Cerebellar nuclear complex (tissue), 1 donor: Measurements from ENCODE around the gene RBM7.

Experiments
- DNase-seq, 2 experiments: peaks; one replicate each; lab custom pipeline; 2025; lab: John Stamatoyannopoulos, UW

The RBM7 gene, protein sequence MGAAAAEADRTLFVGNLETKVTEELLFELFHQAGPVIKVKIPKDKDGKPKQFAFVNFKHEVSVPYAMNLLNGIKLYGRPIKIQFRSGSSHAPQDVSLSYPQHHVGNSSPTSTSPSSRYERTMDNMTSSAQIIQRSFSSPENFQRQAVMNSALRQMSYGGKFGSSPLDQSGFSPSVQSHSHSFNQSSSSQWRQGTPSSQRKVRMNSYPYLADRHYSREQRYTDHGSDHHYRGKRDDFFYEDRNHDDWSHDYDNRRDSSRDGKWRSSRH

GRCh38 chr11:114400216-114400914 lies at the start of gene RBM7, which contains the start of gene C11orf71:
Gene RBM7 (plus strand): TSS chr11:114400666. CDS start chr11:114400672, 6 bp downstream.
Gene C11orf71 (minus strand): TSS chr11:114400511. CDS start chr11:114400331, 180 bp downstream.
- DNase-seq, result peak; percentile 60 to 73

GRCh38 chr11:114353443-114353842 lies 47.0 kb upstream of the RBM7 start:
- DNase-seq, result no peak

GRCh38 chr11:114354076-114354475 lies 46.4 kb upstream of the RBM7 start:
- no peak for DNase-seq

DNA sequence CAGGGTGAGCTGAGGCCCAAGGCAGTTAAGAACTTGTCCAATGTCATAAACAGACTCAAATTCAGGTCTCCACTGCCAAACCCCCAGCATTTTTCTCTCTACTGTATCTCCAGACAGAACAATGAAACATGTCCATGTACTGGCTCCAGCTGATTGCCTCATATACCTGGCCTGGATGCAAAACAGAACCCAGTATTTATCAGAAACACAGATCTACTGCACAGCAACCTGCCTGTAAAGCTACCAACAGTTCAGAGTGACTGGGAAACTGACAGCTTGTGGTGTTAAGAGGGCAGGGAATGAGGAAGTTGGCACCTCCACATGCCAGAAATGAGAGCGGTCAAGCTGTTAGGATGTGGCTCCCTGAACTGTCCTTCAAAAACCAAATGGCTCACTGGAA lies 41.8 kb upstream of the RBM7 start:
- peak; percentile 23 to 68 for DNase-seq

DNA sequence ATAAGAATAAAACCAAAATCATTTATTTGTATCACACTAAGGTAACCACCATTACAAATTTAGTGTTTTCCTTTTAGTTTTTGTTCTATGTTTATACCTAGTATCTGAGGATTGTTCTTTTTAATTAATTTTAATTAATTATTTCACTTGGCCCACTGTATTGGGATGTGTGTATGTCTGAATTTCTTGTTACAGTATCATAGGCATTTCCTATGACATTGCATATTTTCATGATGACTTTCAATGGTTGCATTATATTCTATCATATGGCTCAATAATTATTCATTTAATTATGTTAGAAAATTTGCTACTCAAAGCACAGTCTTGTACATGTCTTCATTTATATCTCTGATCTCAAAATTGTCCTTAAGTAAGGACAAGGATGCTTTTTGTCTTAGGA lies 41.1 kb upstream of the RBM7 start:
- DNase-seq, result no peak

GRCh38 chr11:114362326-114362725 lies 38.1 kb upstream of the RBM7 start:
- no peak for DNase-seq

DNA sequence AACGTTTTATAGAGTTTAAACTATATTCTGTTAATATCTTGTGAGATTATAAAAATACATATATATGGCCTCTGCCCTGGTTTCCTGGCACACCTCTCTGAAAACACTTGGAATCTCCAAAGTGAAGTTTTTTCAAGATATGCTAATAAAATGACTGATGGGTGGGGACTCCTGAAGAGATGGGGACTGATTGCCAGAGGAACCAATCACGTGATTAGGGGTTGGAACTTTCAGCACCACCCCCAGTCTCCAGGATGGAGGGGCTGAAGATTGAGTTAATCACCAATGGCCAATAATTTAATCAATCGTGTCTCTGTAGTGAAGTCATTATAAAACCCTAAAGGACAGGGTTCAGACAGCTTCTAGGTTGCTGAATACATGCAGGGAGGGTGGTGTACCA lies 37.5 kb upstream of the RBM7 start:
- no peak for DNase-seq

GRCh38 chr11:114366331-114367243 lies 33.9 kb upstream of the RBM7 start:
- no peak for DNase-seq

- DNase-seq, result no peak
Measured at GRCh38 chr11:114367244-114367957, 33.1 kb upstream of the RBM7 start.

- DNase-seq, result no peak
Measured at GRCh38 chr11:114368918-114369680, 31.4 kb upstream of the RBM7 start.

DNA sequence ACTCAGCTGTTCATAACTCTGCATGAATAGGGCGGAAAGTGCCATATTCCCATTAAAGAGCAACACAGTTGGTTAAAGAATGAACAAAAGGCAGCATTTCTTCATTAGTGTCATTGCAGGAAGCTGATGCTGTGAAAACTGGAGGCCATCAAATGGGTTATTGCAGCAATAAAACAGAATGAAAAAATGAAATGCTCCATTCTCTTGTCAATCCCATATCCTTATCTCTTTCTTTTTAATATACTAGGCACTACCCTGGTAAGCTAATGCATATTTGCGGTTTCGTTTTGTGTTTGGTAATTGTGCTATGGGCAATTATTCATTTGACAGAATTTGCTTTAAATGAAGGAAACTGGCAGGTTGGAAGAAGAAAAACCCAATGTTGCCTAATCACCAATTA lies 25.4 kb upstream of the RBM7 start:
- no peak for DNase-seq

- no peak for DNase-seq
Measured at GRCh38 chr11:114377612-114378267, 22.7 kb upstream of the RBM7 start.

- DNase-seq, result no peak
Measured at GRCh38 chr11:114379394-114380069, 20.9 kb upstream of the RBM7 start.

- no peak for DNase-seq
Measured at GRCh38 chr11:114382509-114382908, 18.0 kb upstream of the RBM7 start.

GRCh38 chr11:114384487-114384886 lies 16.0 kb upstream of the RBM7 start:
- DNase-seq, result no peak

- no peak for DNase-seq
Measured at GRCh38 chr11:114386131-114386530, 14.3 kb upstream of the RBM7 start.

- DNase-seq, result no peak
Measured at GRCh38 chr11:114386545-114386944, 13.9 kb upstream of the RBM7 start.

DNA sequence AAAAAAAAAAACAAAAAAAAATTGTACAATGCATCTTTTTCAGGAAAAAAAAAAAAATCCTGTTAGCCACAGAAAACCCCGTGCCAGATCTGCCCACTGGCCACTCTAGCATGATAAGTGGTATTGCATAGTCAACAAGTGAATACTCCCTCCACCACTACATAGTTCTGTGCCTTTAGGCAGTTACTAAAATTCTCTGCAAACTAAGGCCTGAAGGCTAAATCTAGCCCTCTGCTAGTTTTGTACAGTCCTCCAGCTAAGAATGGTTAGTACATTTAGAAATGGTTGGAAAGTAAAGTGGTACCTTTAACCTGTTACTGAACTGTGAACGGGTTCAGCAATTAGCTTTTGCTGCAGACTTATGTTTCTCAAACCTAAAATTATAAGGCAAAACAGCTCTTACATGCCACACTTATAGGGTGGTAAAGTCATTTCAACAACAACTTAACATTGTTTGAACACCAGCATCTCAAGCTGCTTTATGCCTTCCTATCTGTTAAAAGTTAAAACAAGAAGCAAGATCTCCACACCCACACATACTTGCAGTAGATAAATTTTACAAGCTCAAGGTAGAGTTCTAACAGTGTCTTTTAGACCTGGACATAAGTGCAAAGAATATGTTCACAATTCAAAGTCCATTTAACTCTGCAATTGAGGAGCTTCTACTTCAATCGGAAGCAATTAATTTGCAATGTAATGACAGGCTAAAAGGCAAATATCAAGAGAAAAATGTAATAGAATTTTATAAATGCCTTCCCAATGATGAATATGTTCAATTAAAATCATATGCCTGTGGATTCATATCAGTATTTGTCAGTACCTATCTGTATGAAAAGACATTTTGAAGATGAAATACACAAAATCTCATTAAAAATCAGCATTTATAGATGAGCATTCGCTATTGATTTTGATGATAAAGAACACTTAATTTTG lies 7.5 kb upstream of the RBM7 start:
- DNase-seq, result no peak

- no peak for DNase-seq
Measured at GRCh38 chr11:114395736-114396135, 4.7 kb upstream of the RBM7 start.
